Neural cell (in vitro differentiated cells): ENCODE data around the gene HBE1.

Experiments used
- EP300 ChIP-seq: fragments of 450-650 bp; conservative IDR thresholded peaks from 2 replicates; pipeline ENCODE4 v1.6.1; 2014; ENCODE audit warnings: antibody characterized with exemption, mild to moderate bottlenecking, moderate library complexity; ENCODE audit not compliant: poor library complexity, severe bottlenecking
- TF ChIP-seq, protein P1 (sequence below): fragments of 450-650 bp; IDR thresholded peaks from 2 replicates; pipeline ENCODE4 v1.5.1; 2014; ENCODE audit warnings: antibody characterized with exemption, mild to moderate bottlenecking, moderate library complexity; ENCODE audit not compliant: poor library complexity, severe bottlenecking

DNA sequence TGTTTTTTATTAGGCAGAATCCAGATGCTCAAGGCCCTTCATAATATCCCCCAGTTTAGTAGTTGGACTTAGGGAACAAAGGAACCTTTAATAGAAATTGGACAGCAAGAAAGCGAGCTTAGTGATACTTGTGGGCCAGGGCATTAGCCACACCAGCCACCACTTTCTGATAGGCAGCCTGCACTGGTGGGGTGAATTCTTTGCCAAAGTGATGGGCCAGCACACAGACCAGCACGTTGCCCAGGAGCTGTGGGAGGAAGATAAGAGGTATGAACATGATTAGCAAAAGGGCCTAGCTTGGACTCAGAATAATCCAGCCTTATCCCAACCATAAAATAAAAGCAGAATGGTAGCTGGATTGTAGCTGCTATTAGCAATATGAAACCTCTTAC lies 44.3 kb downstream of the HBE1 start:
- TF ChIP-seq, protein P1, sequence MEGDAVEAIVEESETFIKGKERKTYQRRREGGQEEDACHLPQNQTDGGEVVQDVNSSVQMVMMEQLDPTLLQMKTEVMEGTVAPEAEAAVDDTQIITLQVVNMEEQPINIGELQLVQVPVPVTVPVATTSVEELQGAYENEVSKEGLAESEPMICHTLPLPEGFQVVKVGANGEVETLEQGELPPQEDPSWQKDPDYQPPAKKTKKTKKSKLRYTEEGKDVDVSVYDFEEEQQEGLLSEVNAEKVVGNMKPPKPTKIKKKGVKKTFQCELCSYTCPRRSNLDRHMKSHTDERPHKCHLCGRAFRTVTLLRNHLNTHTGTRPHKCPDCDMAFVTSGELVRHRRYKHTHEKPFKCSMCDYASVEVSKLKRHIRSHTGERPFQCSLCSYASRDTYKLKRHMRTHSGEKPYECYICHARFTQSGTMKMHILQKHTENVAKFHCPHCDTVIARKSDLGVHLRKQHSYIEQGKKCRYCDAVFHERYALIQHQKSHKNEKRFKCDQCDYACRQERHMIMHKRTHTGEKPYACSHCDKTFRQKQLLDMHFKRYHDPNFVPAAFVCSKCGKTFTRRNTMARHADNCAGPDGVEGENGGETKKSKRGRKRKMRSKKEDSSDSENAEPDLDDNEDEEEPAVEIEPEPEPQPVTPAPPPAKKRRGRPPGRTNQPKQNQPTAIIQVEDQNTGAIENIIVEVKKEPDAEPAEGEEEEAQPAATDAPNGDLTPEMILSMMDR, result no peak
- TF ChIP-seq EP300, result no peak
